Prostate gland (tissue), 2 donors: Measurements from ENCODE around the gene MXI1.

Experiments
- POLR2A ChIP-seq: fragments of 450-650 bp; IDR thresholded peaks from one replicate; pipeline ENCODE4 v1.6.1; 2016; ENCODE audit warnings: antibody characterized with exemption, mild to moderate bottlenecking
- TF ChIP-seq, protein P1 (sequence below), 4 experiments: fragments of 200-600 bp in 2 of 4; fragments of 450-650 bp in 2 of 4; sonication (generic) in 2 of 4; IDR thresholded peaks; 1 replicate in 3 of 4; 2 replicates in 1 of 4; pipeline ENCODE4 v1.5.1; 2016 to 2019; ENCODE audit warnings: antibody characterized with exemption in 4 of 4, mild to moderate bottlenecking in 2 of 4, moderate library complexity in 2 of 4

DNA sequence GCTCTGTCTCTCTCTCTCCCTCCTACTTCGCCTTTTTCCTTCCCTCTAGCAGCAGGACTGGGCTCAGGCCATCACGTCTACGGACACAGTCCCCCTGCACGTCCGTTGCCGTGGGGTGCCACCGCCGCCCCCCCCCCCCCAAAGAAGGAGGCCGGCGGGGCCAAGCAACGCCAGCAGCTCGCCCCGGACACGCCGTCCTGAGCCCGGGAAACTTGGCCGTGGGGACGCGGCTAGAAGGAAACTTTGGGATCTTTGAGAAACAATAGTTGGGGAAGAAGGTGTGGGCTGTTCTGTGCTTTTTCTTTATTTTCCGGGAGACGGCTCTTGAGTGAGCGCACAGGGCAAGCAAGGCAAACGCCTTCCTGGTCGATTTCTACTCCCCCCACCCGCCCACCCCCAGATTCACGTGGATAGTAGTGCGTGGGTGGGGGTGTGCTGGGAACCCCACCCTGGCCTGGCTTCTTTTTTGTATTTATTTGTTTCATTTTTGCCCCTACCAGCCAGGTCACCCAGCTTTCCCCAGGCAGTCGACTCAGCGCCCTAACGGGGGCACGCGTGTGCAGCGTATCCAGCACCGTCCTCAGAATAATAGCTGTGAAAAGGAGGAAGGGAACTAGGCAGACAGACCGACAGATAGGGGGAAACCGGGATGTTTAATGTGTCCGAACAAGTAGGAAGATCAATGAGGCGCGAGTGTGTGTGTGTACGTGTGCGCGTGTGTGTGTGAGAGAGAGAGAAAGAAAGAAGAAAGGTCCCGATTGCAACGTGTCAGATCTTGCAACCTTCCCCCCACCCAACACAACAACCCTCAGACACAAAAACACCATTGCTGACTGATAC is 1.4 kb downstream of the MXI1 start:
- TF ChIP-seq, protein P1, sequence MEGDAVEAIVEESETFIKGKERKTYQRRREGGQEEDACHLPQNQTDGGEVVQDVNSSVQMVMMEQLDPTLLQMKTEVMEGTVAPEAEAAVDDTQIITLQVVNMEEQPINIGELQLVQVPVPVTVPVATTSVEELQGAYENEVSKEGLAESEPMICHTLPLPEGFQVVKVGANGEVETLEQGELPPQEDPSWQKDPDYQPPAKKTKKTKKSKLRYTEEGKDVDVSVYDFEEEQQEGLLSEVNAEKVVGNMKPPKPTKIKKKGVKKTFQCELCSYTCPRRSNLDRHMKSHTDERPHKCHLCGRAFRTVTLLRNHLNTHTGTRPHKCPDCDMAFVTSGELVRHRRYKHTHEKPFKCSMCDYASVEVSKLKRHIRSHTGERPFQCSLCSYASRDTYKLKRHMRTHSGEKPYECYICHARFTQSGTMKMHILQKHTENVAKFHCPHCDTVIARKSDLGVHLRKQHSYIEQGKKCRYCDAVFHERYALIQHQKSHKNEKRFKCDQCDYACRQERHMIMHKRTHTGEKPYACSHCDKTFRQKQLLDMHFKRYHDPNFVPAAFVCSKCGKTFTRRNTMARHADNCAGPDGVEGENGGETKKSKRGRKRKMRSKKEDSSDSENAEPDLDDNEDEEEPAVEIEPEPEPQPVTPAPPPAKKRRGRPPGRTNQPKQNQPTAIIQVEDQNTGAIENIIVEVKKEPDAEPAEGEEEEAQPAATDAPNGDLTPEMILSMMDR (IDR thresholded peaks at IDR 0.05), result peak in 1 of 4 experiments; percentile 19
- no peak for TF ChIP-seq POLR2A
